Sigmoid colon (tissue), 3 donors: ENCODE results near the gene CAMTA1.

Experiments used
- CTCF ChIP-seq, 4 experiments: fragments of 450-650 bp in 3 of 4; fragments of 200-600 bp in 1 of 4; IDR thresholded peaks; one replicate each; pipeline ENCODE4 v1.5.1; 2016 to 2019; ENCODE audit warnings: antibody characterized with exemption in 4 of 4, mild to moderate bottlenecking in 3 of 4, moderate library complexity in 2 of 4
- POLR2A ChIP-seq, 2 donors: fragments of 450-650 bp; IDR thresholded peaks; one replicate each; pipeline ENCODE4 v1.6.1; 2016; ENCODE audit warnings: antibody characterized with exemption in 2 of 2, mild to moderate bottlenecking in 2 of 2, moderate library complexity in 2 of 2

- TF ChIP-seq CTCF (IDR thresholded peaks at IDR 0.05) (no peak), POLR2A (IDR thresholded peaks at IDR 0.05) (no peak)
Observed at GRCh38 chr1:7656557-7657215, 871.4 kb downstream of the CAMTA1 start.
